ENCODE data around the gene ZNF362.
"Not testable (repeated sequence)": the region's sequence is repeated elsewhere in the genome, so short reads cannot be mapped to it uniquely, and the experiment has no call there.

ZNF362 gene

GRCh38 chr1:33309351-33309750 lies 53.1 kb downstream of the ZNF362 start:
- not testable (repeated sequence) for DNase-seq

GRCh38 chr1:33310702-33311101 lies 54.4 kb downstream of the ZNF362 start:
- no peak for DNase-seq

DNA sequence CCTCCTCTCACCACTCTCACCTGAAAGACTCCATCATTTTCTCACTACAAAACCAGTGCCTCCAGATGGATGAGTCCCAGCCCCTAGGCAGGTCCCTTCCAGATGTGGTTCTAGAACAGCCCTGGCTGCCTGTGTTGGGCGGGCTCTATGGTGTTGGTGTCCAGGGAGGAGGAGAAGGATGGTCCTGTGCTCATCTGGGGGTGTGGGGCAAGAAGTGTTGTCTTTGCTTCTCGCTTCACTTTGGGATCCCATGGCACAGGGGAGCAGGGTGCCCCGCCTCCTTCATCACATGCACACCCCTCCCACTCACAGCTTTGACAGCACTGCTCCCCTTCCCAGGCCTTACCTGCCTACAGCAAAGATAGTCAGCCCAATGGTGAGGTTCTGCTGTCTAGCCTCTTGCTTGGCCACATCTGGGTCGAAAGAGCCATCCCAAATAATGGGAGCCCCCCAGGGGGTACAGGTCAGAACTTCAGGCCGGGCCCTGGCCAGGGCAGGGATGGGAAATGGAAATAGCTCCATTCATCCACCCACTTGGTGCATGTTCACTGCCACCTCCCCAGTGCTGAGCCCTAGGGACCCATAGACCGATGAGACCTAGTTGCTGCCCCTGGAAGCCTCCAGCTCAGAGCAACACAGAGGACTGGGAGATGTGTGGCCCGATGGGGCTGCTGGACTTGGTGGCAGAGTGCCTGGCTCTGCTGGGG lies 55.6 kb downstream of the ZNF362 start:
- DNase-seq = no peak

DNA sequence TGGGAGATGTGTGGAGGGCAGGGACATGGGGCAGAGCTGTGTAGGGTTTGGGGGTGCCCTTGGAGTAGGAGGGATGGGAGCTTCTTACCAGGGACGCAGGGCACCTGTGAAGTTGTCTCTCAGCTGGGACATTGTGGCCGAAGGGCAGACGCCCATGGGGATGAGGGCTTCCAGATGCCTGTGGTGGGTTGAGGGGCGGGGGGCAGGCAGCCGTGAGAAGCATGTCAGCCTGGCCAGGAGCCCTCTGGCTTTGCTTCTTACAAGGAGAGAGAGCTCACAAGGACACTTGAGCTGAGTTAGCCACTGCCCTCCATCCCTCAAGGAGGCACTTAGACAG lies 56.1 kb downstream of the ZNF362 start:
- DNase-seq = no peak

- no peak for DNase-seq
These were observed 58.1 kb downstream of the ZNF362 start for GRCh38 chr1:33314416-33314815.

GRCh38 chr1:33316601-33317000 lies 60.3 kb downstream of the ZNF362 start:
- no peak for DNase-seq

- DNase-seq = no peak
These were observed 61.1 kb downstream of the ZNF362 start for GRCh38 chr1:33317354-33317753.

DNA sequence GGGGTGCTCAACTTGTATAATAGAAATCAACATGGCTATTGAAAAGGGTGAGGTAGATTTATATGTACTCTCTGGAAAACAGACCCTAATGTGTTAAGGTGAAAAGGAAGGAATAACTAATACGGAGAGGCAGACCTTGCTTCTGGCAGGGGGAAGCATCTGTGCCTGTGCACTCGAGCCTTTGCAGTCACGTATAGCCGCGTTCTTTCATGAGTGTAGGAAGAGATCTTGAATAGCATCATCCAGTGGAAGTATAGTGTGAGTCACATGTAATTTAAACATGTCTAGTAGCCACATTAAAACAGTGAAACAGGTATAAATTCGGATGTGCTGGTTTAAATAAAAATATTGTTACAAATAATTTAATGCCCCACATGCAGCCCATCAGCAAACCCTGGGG lies 61.7 kb downstream of the ZNF362 start:
- no peak for DNase-seq

- no peak for DNase-seq
These were observed 63.1 kb downstream of the ZNF362 start for GRCh38 chr1:33319186-33319948.

DNA sequence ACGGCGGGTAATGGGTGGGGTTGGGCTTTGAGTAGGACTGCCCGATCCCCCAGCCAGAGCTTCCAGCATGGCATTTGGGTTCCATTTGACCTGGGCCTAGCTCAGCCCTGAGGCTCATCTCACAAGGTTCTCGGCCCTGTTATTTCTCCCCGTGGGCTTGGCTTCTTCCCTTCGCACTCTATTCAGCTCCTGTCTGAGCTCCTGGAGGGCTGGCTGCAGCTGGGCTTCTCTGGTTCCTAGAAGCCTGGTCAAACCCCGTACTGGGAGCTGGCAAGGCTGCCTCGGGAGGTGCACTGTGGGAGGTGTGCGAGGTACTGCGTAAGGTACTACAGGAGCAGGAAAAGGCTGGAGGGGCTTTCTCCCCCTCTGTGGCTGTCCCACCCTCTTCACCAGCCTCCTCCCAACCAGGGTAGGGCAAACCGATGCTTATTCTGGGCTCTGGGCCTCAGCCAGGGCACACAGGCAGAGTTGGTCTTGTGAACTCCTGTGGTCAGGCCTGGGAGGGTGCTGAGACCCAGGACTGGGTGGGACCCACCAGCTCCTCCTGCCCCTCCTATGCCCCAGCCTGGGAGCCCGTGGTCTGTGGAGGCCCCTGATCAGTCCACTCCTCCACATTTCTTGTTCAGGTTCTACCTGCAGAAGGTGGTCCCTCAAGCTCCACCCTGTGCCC lies 63.8 kb downstream of the ZNF362 start:
- DNase-seq = no peak

DNA sequence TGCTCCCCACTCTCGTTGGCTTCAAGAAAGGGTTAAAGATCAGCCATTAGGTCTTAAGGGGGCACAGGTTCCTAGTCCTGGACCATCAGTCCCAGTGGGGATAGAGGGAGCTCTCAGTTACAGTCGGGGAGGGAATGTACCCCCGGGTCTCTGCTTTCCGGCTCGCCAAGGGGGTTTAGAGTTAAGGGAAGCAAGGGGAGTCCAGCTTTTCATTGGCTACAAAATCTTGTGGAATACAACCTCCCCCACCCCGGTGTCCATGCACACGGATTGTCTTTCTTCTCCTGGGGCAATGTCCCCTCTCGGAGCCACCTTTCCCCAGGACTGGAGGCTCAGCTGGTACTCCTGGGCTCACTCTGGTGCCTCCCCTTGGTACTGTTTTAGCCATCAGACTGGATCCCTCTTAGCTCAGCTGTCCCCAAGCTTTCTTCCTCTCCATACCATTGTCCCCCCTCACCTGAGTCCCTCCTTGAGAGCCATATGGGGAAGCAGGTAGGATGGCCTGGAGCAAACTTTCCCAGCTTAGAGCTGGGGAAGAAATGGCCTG lies 64.4 kb downstream of the ZNF362 start, which contains the start of gene A3GALT2:
A3GALT2 (minus strand) TSS at position 480 of the 547 bp plus-strand sequence; CDS start at position 480, 0 bp downstream.
- no peak for DNase-seq

DNA sequence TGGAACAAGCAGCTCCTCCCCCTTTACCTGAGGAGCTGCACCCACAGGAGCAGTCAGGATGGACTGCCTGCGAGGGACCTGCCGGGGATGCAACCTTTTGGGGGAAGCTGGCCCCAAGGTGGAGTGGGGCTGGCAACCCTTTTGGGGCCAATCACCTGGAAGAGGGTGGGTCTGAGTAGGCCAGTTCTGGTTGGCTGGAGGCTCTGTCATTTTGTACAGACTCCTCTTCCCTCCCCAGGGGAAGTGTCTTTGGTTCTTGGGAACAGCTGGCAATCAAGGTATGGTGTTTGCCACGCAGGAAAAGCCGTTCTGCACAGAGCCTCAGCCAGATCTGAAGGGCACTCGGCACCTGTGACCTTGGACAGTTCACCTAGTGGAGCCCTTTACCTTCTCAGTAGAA lies 64.9 kb downstream of the ZNF362 start:
- DNase-seq = no peak

- DNase-seq = no peak
These were observed 65.8 kb downstream of the ZNF362 start for GRCh38 chr1:33322109-33322508.

DNA sequence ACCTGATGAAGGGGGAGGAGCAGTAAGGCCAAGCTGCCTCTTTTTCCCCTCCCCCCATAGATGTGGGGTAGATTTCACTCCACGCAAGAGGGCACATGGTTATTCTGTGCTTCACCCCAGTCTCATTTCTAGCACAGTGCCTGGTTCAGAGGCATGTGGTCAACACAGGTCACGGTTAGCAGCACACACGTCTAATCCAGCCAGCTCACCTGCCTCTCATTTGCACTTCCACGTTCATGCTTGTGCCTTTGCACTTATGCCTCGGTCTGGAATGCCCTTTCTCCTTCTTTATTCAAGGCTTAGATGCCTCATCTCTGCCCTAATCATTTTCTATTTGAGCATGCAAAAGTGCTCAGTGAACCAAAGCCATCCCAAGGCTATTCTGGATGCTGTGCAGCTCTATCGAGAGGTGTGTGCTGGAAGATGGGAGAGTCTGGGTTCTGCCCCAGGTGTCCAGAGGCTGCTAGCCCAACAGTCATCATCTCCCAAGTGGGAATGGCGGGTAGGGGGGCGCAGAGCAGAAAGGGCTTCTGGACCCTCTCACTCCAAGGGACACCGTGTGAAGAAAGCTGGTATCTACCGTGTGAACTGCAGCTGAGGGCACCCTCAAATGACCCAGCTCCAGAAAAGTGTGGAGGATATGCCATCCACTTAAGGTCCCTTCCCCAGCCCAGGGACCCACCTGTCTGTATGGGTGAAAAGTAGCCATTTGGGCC lies 66.7 kb downstream of the ZNF362 start:
- no peak for DNase-seq

DNA sequence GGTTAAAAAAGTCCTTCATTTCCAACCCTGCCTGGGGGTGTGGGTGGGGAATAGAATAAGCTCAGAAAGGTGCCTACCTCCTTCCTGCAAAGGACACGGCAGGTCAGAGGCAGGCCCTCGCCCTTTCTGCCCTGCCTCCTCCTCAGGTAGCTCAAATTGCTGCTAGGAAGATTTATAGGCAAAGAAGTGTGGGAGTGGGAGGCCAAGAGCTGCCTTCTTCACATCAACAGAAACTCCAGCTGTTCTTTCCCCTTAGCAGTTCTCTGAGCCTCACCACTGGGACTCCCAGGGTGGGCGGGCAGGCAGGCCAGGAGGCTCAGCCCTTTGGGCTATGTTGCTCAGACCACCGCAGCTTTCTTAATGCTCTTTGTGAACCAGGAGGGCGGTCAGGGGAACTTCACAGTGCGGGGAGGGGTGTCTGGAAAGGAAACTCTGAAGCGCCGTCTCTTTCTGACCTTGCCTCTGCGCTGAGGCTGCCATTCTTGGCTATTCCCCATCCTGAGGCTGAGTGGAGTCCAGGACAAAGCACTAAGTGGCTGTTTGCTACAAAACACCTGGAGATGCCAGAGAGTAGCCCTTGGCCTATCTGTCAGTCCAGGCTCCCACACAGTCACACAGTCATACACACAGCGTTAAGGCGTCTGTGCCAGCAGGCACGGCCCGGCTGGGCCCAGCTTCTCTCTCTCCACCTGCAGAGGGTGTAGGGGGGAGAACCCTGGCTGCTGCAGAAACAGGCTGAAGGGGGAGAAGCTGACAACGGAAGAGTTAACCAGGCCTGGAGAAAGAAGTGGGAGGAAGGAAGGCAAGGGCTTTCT lies 67.6 kb downstream of the ZNF362 start:
- no peak for DNase-seq

DNA sequence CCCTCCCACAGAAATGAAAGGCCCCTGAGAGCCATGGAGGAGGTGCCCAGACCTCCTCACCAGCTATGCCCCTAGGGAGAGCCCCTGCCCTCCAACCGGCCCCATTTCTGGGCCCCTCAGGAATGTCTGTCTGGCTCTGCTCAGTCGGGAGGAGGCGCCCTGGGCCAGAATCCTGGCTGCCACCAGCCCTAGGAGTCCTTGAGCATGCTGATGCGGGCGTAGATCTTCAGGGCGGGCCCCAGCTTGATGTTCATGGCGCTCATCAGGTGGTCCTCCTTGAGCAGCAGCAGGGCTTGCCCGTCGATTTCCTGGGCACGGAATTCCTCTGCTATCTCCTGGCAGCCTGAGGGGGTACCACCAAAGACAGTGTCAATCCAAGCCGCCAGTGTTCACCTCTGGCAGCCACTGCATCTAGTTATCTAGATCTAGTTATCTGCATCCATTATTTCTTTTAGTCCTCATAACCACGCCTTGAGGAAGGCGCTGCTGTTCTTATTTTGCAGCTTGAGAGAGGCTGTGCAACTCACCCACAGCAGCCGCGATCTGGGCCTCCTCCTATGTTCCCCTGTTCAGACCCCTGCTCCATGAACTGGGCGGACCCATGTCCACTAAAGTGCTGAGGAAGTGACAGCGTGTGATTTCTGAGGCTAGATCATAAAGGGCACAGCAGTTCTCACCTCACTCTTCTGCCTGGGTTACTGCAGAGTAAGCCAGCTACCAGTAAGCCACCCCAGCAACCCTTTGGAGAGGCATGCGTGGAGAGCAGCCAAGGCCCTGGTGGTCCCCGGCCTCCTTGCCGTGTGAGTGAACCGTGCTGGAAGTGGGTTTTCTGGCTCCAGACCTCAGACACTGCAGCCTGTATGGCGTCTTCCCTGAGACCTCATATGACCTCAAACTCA lies 68.6 kb downstream of the ZNF362 start:
- no peak for DNase-seq

- DNase-seq = no peak
These were observed 70.5 kb downstream of the ZNF362 start for GRCh38 chr1:33326785-33327184.

DNA sequence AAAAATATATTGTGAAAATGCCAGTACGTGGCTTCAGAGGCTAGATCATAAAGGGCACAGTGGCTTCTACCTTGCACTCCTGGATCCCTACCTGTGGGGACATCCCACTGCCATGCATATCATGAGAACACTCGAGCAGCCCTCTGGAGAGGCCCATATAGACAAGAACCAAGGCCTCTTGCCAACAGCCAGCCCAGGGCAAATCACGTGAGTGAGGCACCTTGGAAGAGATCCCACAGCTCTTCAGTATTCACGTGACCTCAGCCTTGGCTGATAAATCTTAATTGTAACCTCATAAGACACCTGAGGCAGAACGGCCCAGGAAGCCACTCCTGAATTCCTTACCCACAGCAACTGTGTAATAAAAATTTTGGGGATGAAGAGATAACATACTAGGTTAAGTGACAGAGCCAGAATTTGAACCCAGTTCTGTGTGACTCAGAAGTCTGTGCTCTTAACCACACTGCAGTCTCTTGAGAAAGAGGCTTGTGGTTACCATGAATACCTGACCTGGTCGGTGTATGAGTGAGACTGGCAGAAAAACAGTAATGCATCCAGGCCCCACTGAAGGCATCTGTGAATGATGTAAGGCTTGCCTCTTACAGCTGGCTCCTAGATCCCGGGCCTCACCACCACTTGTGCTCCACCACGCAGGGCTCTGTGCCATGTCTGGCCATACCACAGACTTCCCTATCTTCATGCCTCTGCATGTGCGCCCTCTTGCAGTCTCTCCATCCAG lies 71.5 kb downstream of the ZNF362 start:
- no peak for DNase-seq

DNA sequence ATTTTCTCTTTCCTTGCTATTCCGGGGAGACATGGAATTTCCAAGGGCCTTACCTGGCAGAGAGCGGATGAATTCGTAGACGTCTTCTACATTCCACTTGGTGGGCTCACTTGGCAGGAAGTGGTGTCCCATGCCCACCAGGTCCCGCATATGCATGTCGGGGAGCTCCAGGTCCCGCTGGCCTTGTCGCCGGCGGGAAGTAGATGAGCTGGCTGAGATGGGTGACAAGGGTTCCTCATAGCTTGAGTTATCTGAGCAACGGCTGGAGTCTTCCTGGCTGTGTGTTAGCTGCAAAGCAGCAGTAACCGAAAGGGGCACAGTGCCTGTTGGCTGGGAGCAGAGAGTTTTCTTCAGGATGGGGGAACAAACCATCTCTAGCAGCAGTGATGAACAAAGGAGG lies 72.5 kb downstream of the ZNF362 start:
- no peak for DNase-seq

DNA sequence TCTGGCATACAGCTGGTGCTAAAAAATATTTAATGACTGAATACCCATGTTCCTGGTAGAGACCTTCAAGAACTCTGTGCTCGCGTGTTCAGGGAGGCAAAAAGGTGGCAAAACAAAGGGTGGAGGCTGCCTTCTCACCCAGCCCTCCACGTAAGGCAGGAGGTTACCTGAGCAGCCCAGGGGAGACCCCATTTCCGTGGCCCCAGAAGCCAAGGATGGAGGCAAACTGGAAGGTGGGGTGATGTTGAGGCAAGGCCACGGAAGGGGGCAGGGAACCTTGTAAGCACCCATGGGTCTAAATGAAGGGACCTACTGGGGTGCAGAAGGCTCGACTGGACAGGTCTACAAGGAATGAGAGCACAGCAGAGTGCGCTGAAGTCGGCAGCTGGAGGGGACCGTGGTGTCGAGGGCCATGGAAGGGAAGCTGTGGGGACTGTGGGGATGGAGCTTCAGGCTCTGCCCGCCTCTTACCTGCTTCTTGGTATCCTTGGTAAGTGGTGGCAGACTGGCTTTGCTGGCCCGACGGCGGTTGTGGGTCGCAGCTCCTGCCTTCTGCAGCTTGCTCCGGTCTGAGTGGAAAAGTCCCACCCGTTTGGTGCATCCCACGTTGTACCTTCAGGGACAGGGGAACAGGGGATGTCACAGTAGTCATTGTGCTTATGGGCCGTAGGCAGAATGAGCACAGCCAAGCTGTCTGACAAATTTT lies 73.5 kb downstream of the ZNF362 start:
- no peak for DNase-seq

All from activated CD4-positive, alpha-beta T cell treated with anti-CD3 and anti-CD28 coated beads, Interleukin-2, amount 50 U/mL, for 4 hours (primary cell).